GM18511 (cell line): ENCODE measurements around the gene POFUT1.

ENCODE experiments used
- ATAC-seq: cut with Tn5 transposase; IDR thresholded peaks from one replicate; pipeline ENCODE4 v1.9.1; 2021; ENCODE audit warnings: mild to moderate bottlenecking, moderate library complexity; ENCODE audit not compliant: unreplicated experiment

The POFUT1 gene

GRCh38 chr20:32205843-32206759 lies 1.6 kb upstream of the POFUT1 start:
- no peak for ATAC-seq

- ATAC-seq: peak; percentile 32
Measured at GRCh38 chr20:32206760-32207625, 687 bp upstream of the POFUT1 start.

- ATAC-seq: no peak
Measured at GRCh38 chr20:32208499-32209154, 947 bp downstream of the POFUT1 start.

GRCh38 chr20:32209850-32210605 lies 2.3 kb downstream of the POFUT1 start:
- ATAC-seq: no peak

GRCh38 chr20:32213870-32214269 lies 6.2 kb downstream of the POFUT1 start:
- no peak for ATAC-seq

- no peak for ATAC-seq
Measured at GRCh38 chr20:32215147-32215546, 7.5 kb downstream of the POFUT1 start.

- no peak for ATAC-seq
Measured at GRCh38 chr20:32215729-32216128, 8.0 kb downstream of the POFUT1 start.

GRCh38 chr20:32216179-32217142 lies 8.8 kb downstream of the POFUT1 start:
- ATAC-seq: no peak

- no peak for ATAC-seq
Measured at GRCh38 chr20:32218156-32218900, 10.6 kb downstream of the POFUT1 start.

GRCh38 chr20:32224463-32224862 lies 16.8 kb downstream of the POFUT1 start:
- ATAC-seq: no peak

- ATAC-seq: no peak
Measured at GRCh38 chr20:32226391-32226790, 18.7 kb downstream of the POFUT1 start.

GRCh38 chr20:32227306-32227705 lies 19.6 kb downstream of the POFUT1 start:
- ATAC-seq: no peak

GRCh38 chr20:32227744-32228688 lies 20.3 kb downstream of the POFUT1 start:
- no peak for ATAC-seq

GRCh38 chr20:32229251-32229747 lies 21.6 kb downstream of the POFUT1 start:
- no peak for ATAC-seq

- no peak for ATAC-seq
Measured at GRCh38 chr20:32230707-32231106, 23.0 kb downstream of the POFUT1 start.

- ATAC-seq: no peak
Measured at GRCh38 chr20:32231245-32231644, 23.6 kb downstream of the POFUT1 start.

- no peak for ATAC-seq
Measured at GRCh38 chr20:32231847-32232246, 24.2 kb downstream of the POFUT1 start.
